Mesenchymal stem cell (in vitro differentiated cells and primary cell): ENCODE results near the gene STK11.
A peak's percentile ranks its signal among the peaks of the same experiment; 100 is the strongest.

ENCODE experiments used
- DNase-seq: peaks from one replicate; pipeline ENCODE4 v3.0.0-alpha.2; 2013
- H2AFZ ChIP-seq: one replicate; pipeline ENCODE4 v1.6.1; 2013; ENCODE audit warnings: low read depth, mild to moderate bottlenecking, control low read depth, inconsistent platforms, low read length, moderate library complexity
- H2AK5ac ChIP-seq: 2 replicates; pipeline ENCODE4 v1.6.1; 2013; ENCODE audit warnings: low read length, moderate library complexity, mild to moderate bottlenecking, inconsistent platforms; ENCODE audit not compliant: severe bottlenecking
- H2BK120ac ChIP-seq: one replicate; pipeline ENCODE4 v1.6.1; 2013; ENCODE audit warnings: low read depth, mild to moderate bottlenecking, inconsistent platforms, low read length, moderate library complexity
- H2BK12ac ChIP-seq, 2 experiments: one replicate each; pipeline ENCODE4 v1.6.1; 2013; ENCODE audit warnings: inconsistent platforms in 2 of 2, low read length in 2 of 2, mild to moderate bottlenecking in 2 of 2, moderate library complexity in 2 of 2, control low read depth in 1 of 2
- H2BK15ac ChIP-seq: one replicate; pipeline ENCODE4 v1.6.1; 2013; ENCODE audit warnings: mild to moderate bottlenecking, low read depth, inconsistent platforms; ENCODE audit not compliant: poor library complexity, severe bottlenecking
- H2BK5ac ChIP-seq: 2 replicates; pipeline ENCODE4 v1.6.1; 2013; ENCODE audit warnings: low read depth, mild to moderate bottlenecking, low read length, control low read depth, inconsistent platforms; ENCODE audit not compliant: poor library complexity, severe bottlenecking
- H3K14ac ChIP-seq, 2 experiments: one replicate each; pipeline ENCODE4 v1.6.1; 2013; ENCODE audit warnings: inconsistent platforms in 2 of 2, low read length in 2 of 2, control low read depth in 1 of 2, mild to moderate bottlenecking in 1 of 2, moderate library complexity in 1 of 2
- H3K18ac ChIP-seq, 2 experiments: one replicate each; pipeline ENCODE4 v1.6.1; 2013; ENCODE audit warnings: inconsistent platforms in 2 of 2, low read length in 2 of 2, control low read depth in 1 of 2, low read depth in 1 of 2, mild to moderate bottlenecking in 1 of 2
- H3K23ac ChIP-seq, 2 experiments: one replicate each; pipeline ENCODE4 v1.6.1; 2013; ENCODE audit warnings: inconsistent platforms in 2 of 2, low read length in 2 of 2, mild to moderate bottlenecking in 2 of 2, moderate library complexity in 2 of 2, control low read depth in 1 of 2
- H3K27ac ChIP-seq: 2 replicates; pipeline ENCODE4 v1.5.1; 2013; ENCODE audit warnings: mild to moderate bottlenecking, moderate library complexity, low read length, control low read depth, inconsistent platforms; ENCODE audit not compliant: poor library complexity, severe bottlenecking
- H3K27me3 ChIP-seq, 2 experiments: 2 replicates each; pipeline versions ENCODE4 v1.6.1 to v1.7.0; 2013; ENCODE audit warnings: low read length in 2 of 2, mild to moderate bottlenecking in 2 of 2, moderate library complexity in 2 of 2, control low read depth in 1 of 2, inconsistent platforms in 1 of 2; ENCODE audit not compliant: control insufficient read depth in 1 of 2, insufficient read depth in 1 of 2
- H3K36me3 ChIP-seq, 2 experiments: 2 replicates each; pipeline versions ENCODE4 v1.6.1 to v1.7.0; 2013; ENCODE audit warnings: low read length in 2 of 2, control low read depth in 1 of 2, inconsistent platforms in 1 of 2, low read depth in 1 of 2, mild to moderate bottlenecking in 1 of 2; ENCODE audit not compliant: insufficient read depth in 2 of 2, control insufficient read depth in 1 of 2
- H3K4ac ChIP-seq, 2 experiments: one replicate each; pipeline ENCODE4 v1.6.1; 2013; ENCODE audit warnings: inconsistent platforms in 2 of 2, low read length in 2 of 2, mild to moderate bottlenecking in 2 of 2, moderate library complexity in 2 of 2, control low read depth in 1 of 2, low read depth in 1 of 2
- H3K4me1 ChIP-seq: 2 replicates; pipeline ENCODE4 v1.6.1; 2013; ENCODE audit warnings: low read depth, low read length, control low read depth; ENCODE audit not compliant: control insufficient read depth, insufficient read depth
- H3K4me2 ChIP-seq: 2 replicates; pipeline ENCODE4 v1.6.1; 2013; ENCODE audit warnings: low read length, mild to moderate bottlenecking, inconsistent platforms; ENCODE audit not compliant: poor library complexity, severe bottlenecking
- H3K4me3 ChIP-seq, 2 experiments: 2 replicates each; pipeline versions ENCODE4 v1.5.1 to v1.7.0; 2013; ENCODE audit warnings: low read length in 2 of 2, mild to moderate bottlenecking in 2 of 2, control low read depth in 1 of 2, low read depth in 1 of 2; ENCODE audit not compliant: insufficient read depth in 1 of 2
- H3K79me1 ChIP-seq: replicated peaks from 2 replicates; pipeline ENCODE4 v1.6.1; 2013; ENCODE audit warnings: mild to moderate bottlenecking, control low read depth, low read length, inconsistent platforms; ENCODE audit not compliant: poor library complexity, severe bottlenecking
- H3K9ac ChIP-seq: 2 replicates; pipeline ENCODE4 v1.7.0; 2013; ENCODE audit warnings: mild to moderate bottlenecking, low read length, moderate library complexity
- H3K9me3 ChIP-seq: 2 replicates; pipeline ENCODE4 v1.7.0; 2013; ENCODE audit warnings: mild to moderate bottlenecking, low read length; ENCODE audit not compliant: control insufficient read depth
- H4K8ac ChIP-seq: one replicate; pipeline ENCODE4 v1.6.1; 2013; ENCODE audit warnings: inconsistent platforms, mild to moderate bottlenecking, low read length, moderate library complexity
- H4K91ac ChIP-seq: one replicate; pipeline ENCODE4 v1.6.1; 2013; ENCODE audit warnings: mild to moderate bottlenecking, low read length, inconsistent platforms
- WGBS: methylation state at CpG from one replicate; pipeline ENCODE4 v1.1.7; 2013; ENCODE audit warnings: mixed read lengths; 5-methylcytosine and 5-hydroxymethylcytosine counted together

STK11 gene

GRCh38 chr19:1237754-1238368 is 32.3 kb downstream of the STK11 start, which contains the start of gene CBARP:
TSS of gene CBARP (minus strand) at chr19:1238005. CDS start at chr19:1236100, 1,905 bp downstream.
- Histone ChIP-seq H2BK120ac (peak within 1 kb of the TSS; percentile 24), H2BK5ac (no peak within 1 kb of the TSS), H3K4ac (peak within 1 kb of the TSS; percentile 41 to 92), H2BK15ac (peak within 1 kb of the TSS; percentile 60), H3K79me1 (peaks cover 32% of the 10 kb centered on the region), H3K14ac (peak within 1 kb of the TSS; percentile 15 to 90), H3K27ac (no peak within 1 kb of the TSS), H2AK5ac (no peak within 1 kb of the TSS), H4K8ac (peak within 1 kb of the TSS; percentile 50), H2BK12ac (peak within 1 kb of the TSS; percentile 24 to 83), H3K36me3 (peaks cover 16 to 36% of the 10 kb centered on the region in 2 experiments), H3K23ac (peak within 1 kb of the TSS in 1 of 2 experiments; percentile 90), H4K91ac (peak within 1 kb of the TSS; percentile 85), H3K27me3 (no peaks in the 10 kb centered on the region), H3K9ac (peak within 1 kb of the TSS; percentile 80), H3K9me3 (no peaks in the 10 kb centered on the region), H3K4me3 (peak within 1 kb of the TSS; percentile 78 to 81), H3K18ac (peak within 1 kb of the TSS; percentile 48 to 97), H2AFZ (peak within 1 kb of the TSS; percentile 72), H3K4me2 (peak within 1 kb of the TSS; percentile 96), H3K4me1 (peaks cover 46% of the 10 kb centered on the region)
- DNase-seq: no peak
- WGBS: under 1% methylated on average over 38 of the region's 87 CpGs

- Histone ChIP-seq H3K9ac (peak overlapping the region; percentile 51), H3K14ac (peak overlapping the region in 1 of 2 experiments; percentile 4), H4K8ac (no peak overlapping the region), H3K18ac (peak overlapping the region in 1 of 2 experiments; percentile 54), H3K23ac (peak overlapping the region in 1 of 2 experiments; percentile 0), H4K91ac (no peak overlapping the region), H3K4me3 (peak overlapping the region; percentile 64 to 78), H3K27ac (no peak overlapping the region), H2AK5ac (no peak overlapping the region), H3K4me1 (peaks cover 43% of the 10 kb centered on the region), H2BK120ac (no peak overlapping the region), H2BK5ac (no peak overlapping the region), H3K4me2 (peak overlapping the region; percentile 96), H2BK15ac (no peak overlapping the region), H2AFZ (no peak overlapping the region), H3K9me3 (no peaks in the 10 kb centered on the region), H3K4ac (peak overlapping the region; percentile 2 to 17), H3K79me1 (peaks cover 25% of the 10 kb centered on the region), H3K27me3 (no peaks in the 10 kb centered on the region), H2BK12ac (peak overlapping the region in 1 of 2 experiments; percentile 71), H3K36me3 (peaks cover 16 to 30% of the 10 kb centered on the region in 2 experiments)
- 76% methylated on average over 34 of the region's 34 CpGs for WGBS
- DNase-seq: no peak
Observed at GRCh38 chr19:1238369-1239303, 33.1 kb downstream of the STK11 start.

- peak overlapping the region in 1 of 2 experiments; percentile 28 for H2BK12ac ChIP-seq
Observed at GRCh38 chr19:1239420-1239795, 33.8 kb downstream of the STK11 start.

More at GRCh38 chr19:1239420-1239795, 33.8 kb downstream of the STK11 start:
- peak overlapping the region; percentile 42 for H2BK120ac ChIP-seq
- H4K91ac ChIP-seq: peak overlapping the region; percentile 93
- no peak overlapping the region for H2BK5ac ChIP-seq
- peak overlapping the region; percentile 83 for H3K9ac ChIP-seq
- H3K23ac ChIP-seq: no peak overlapping the region
- H3K9me3 ChIP-seq: no peaks in the 10 kb centered on the region
- no peaks in the 10 kb centered on the region for H3K27me3 ChIP-seq
- no peak for DNase-seq
- 85% methylated on average over 11 of the region's 11 CpGs for WGBS
- no peak overlapping the region for H2BK15ac ChIP-seq
- H4K8ac ChIP-seq: peak overlapping the region; percentile 94
- peak overlapping the region; percentile 57 to 75 for H3K4ac ChIP-seq
- H3K27ac ChIP-seq: no peak overlapping the region
- H3K4me1 ChIP-seq: peaks cover 50% of the 10 kb centered on the region
- peaks cover 14 to 29% of the 10 kb centered on the region in 2 experiments for H3K36me3 ChIP-seq
- no peak overlapping the region for H3K4me2 ChIP-seq
- no peak overlapping the region for H2AFZ ChIP-seq
- no peak overlapping the region for H3K14ac ChIP-seq
- H3K4me3 ChIP-seq: no peak overlapping the region
- peaks cover 25% of the 10 kb centered on the region for H3K79me1 ChIP-seq
- H3K18ac ChIP-seq: peak overlapping the region in 1 of 2 experiments; percentile 91
- no peak overlapping the region for H2AK5ac ChIP-seq
